Prostate gland (tissue), 2 donors: Measurements from ENCODE around the gene TSHZ1.

ENCODE experiments used
- CTCF ChIP-seq, 4 experiments: fragments of 200-600 bp in 2 of 4; fragments of 450-650 bp in 2 of 4; sonication (generic) in 2 of 4; IDR thresholded peaks; 1 replicate in 3 of 4; 2 replicates in 1 of 4; pipeline ENCODE4 v1.5.1; 2016 to 2019; ENCODE audit warnings: antibody characterized with exemption in 4 of 4, mild to moderate bottlenecking in 2 of 4, moderate library complexity in 2 of 4
- POLR2A ChIP-seq: fragments of 450-650 bp; IDR thresholded peaks from one replicate; pipeline ENCODE4 v1.6.1; 2016; ENCODE audit warnings: antibody characterized with exemption, mild to moderate bottlenecking

DNA sequence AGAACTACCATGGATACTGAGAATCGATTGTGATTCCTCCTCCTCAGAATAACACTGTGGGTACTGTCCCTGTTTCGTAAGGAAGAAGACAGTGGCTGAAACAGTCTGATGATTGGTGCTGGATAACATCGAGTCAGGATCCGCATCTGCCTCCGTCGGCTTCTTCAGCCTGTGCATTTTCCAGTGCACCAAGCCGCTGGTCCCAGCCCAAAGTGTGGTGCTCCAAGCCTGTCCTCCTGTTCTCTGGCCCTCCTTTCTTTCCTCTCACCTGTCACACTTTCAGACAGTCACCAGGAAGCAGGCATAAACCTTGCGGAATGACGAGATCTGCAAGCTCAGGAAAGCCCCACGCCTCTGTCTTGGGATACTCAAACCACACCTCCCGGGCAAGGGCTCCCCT lies 32.2 kb upstream of the TSHZ1 start:
- TF ChIP-seq CTCF (IDR thresholded peaks at IDR 0.05) = no peak
- no peak for TF ChIP-seq POLR2A
